Neuronal stem cell (in vitro differentiated cells): Measurements from ENCODE around the gene SYNCRIP.

Source experiments
- DNase-seq: peaks from one replicate; pipeline ENCODE4 v3.0.0-alpha.2; 2013; ENCODE audit warnings: low spot score
- H2AFZ ChIP-seq: one replicate; pipeline ENCODE4 v1.6.1; 2013; ENCODE audit warnings: mild to moderate bottlenecking, low read length, inconsistent platforms
- H2AK5ac ChIP-seq: 2 replicates; pipeline ENCODE4 v1.6.1; 2013; ENCODE audit warnings: low read depth, mild to moderate bottlenecking, inconsistent platforms, low read length, moderate library complexity, mixed read lengths
- H2BK120ac ChIP-seq: 2 replicates; pipeline ENCODE4 v1.6.1; 2013; ENCODE audit warnings: low read depth, mild to moderate bottlenecking, inconsistent platforms, low read length, moderate library complexity, mixed read lengths
- H2BK12ac ChIP-seq: one replicate; pipeline ENCODE4 v1.6.1; 2013; ENCODE audit warnings: low read length, inconsistent platforms
- H2BK15ac ChIP-seq: 2 replicates; pipeline ENCODE4 v1.6.1; 2013; ENCODE audit warnings: mild to moderate bottlenecking, low read length, inconsistent platforms, mixed read lengths
- H2BK5ac ChIP-seq: one replicate; pipeline ENCODE4 v1.6.1; 2013; ENCODE audit warnings: inconsistent platforms, mild to moderate bottlenecking, low read length, moderate library complexity
- H3K14ac ChIP-seq: one replicate; pipeline ENCODE4 v1.6.1; 2013; ENCODE audit warnings: low read length, inconsistent platforms
- H3K18ac ChIP-seq: 2 replicates; pipeline ENCODE4 v1.6.1; 2013; ENCODE audit warnings: low read length, inconsistent platforms
- H3K23ac ChIP-seq: 2 replicates; pipeline ENCODE4 v1.6.1; 2013; ENCODE audit warnings: low read depth, mild to moderate bottlenecking, mixed read lengths, low read length, inconsistent platforms; ENCODE audit not compliant: poor library complexity
- H3K27ac ChIP-seq: replicated peaks from 3 replicates; pipeline ENCODE4 v1.5.1; 2013; ENCODE audit warnings: low read length, inconsistent platforms
- H3K27me3 ChIP-seq, 3 experiments: 2 replicates each; pipeline ENCODE4 v1.6.1; 2013; ENCODE audit warnings: low read length in 3 of 3, mild to moderate bottlenecking in 2 of 3, inconsistent platforms in 1 of 3, low read depth in 1 of 3, mixed read lengths in 1 of 3, moderate library complexity in 1 of 3; ENCODE audit not compliant: control insufficient read depth in 3 of 3, insufficient read depth in 3 of 3
- H3K36me3 ChIP-seq, 2 donors: replicated peaks in 1 of 2; 2 replicates each; pipeline ENCODE4 v1.6.1; 2013; ENCODE audit warnings: low read length in 2 of 2; ENCODE audit not compliant: control insufficient read depth in 2 of 2, insufficient read depth in 2 of 2
- H3K4ac ChIP-seq: 2 replicates; pipeline ENCODE4 v1.6.1; 2013; ENCODE audit warnings: inconsistent platforms, mild to moderate bottlenecking, low read length, moderate library complexity
- H3K4me1 ChIP-seq, 2 donors: 1 replicate in 1 of 2; 2 replicates in 1 of 2; pipeline ENCODE4 v1.6.1; 2013; ENCODE audit warnings: low read length in 2 of 2, low read depth in 1 of 2; ENCODE audit not compliant: control insufficient read depth in 2 of 2, insufficient read depth in 1 of 2
- H3K4me2 ChIP-seq: one replicate; pipeline ENCODE4 v1.6.1; 2013; ENCODE audit warnings: mild to moderate bottlenecking, low read length, inconsistent platforms; ENCODE audit not compliant: insufficient read depth, poor library complexity, severe bottlenecking
- H3K4me3 ChIP-seq, 2 donors: 2 replicates each; pipeline ENCODE4 v1.5.1; 2013; ENCODE audit warnings: low read length in 2 of 2, mild to moderate bottlenecking in 2 of 2, inconsistent platforms in 1 of 2, moderate library complexity in 1 of 2
- H3K79me1 ChIP-seq: one replicate; pipeline ENCODE4 v1.6.1; 2013; ENCODE audit warnings: low read depth, mild to moderate bottlenecking, inconsistent platforms, low read length, moderate library complexity
- H3K9ac ChIP-seq: one replicate; pipeline ENCODE4 v1.6.1; 2013; ENCODE audit warnings: mild to moderate bottlenecking, low read depth, low read length, inconsistent platforms; ENCODE audit not compliant: poor library complexity
- H3K9me3 ChIP-seq, 2 donors: replicated peaks in 1 of 2; 2 replicates each; pipeline versions ENCODE3 to v1.6.1; 2013; ENCODE audit warnings: low read length in 2 of 2, mild to moderate bottlenecking in 2 of 2, inconsistent platforms in 1 of 2, low read depth in 1 of 2, mixed read lengths in 1 of 2, moderate library complexity in 1 of 2; ENCODE audit not compliant: control insufficient read depth in 2 of 2, insufficient read depth in 1 of 2
- H4K8ac ChIP-seq: one replicate; pipeline ENCODE4 v1.6.1; 2013; ENCODE audit warnings: low read depth, mild to moderate bottlenecking, inconsistent platforms, low read length, moderate library complexity
- H4K91ac ChIP-seq: one replicate; pipeline ENCODE4 v1.6.1; 2013; ENCODE audit warnings: low read length, low read depth, mild to moderate bottlenecking, inconsistent platforms; ENCODE audit not compliant: poor library complexity
- WGBS, 2 donors: extraction: QIAGEN DNeasy Blood & Tissue Kit; methylation state at CpG; one replicate each; pipeline ENCODE4 v1.1.7; 2013; ENCODE audit warnings: missing lambda C conversion rate in 2 of 2, mixed read lengths in 1 of 2; ENCODE audit not compliant: insufficient read length in 2 of 2, insufficient replicate concordance in 1 of 2; ENCODE audit errors: extremely low coverage in 2 of 2; 5-methylcytosine and 5-hydroxymethylcytosine counted together

Gene SYNCRIP

DNA sequence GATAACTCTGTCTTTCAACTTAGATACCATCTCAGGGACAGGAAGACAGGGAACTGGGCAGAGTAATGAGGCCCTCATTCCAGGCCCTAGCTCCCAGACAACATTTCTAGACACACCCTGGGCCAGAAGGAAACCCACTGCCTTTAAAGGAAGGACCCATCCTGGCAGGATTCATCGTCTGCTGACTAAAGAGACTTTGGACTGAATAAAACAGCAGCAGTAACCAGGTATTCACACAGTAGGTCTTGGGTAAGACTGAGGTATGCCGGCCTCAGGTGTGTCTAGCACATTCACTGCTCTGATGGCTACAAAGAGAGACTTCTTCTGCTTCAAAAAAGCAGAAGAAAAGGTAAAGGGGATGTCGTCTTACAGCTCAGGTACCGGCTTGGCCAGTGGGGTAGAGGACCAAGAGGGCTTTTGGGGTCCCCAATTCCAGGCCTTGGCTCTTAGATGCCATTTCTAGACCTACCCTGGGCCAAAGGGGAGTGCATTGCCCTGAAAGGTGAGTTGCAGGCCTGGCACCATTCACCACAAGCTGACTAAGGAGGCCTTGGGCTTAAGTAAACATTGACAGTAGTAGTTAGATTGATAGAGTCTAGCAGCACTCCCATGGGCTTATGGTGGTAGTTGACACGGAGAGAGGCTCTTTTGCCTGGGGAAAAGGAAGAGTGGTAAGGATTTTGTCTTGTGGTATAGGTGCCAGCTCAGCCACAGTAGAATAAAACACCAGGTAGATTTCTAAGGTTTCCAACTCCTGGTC lies 62.4 kb downstream of the SYNCRIP start:
- Histone ChIP-seq H4K91ac (no peak overlapping the region), H3K27me3 (no peaks in the 10 kb centered on the region), H3K9me3 (peaks cover 0 to 15% of the 10 kb centered on the region in 2 donors), H3K27ac (no peak overlapping the region), H3K4ac (no peak overlapping the region), H2AK5ac (no peak overlapping the region), H2BK12ac (no peak overlapping the region), H3K4me1 (peaks cover 0 to 3% of the 10 kb centered on the region in 2 donors), H3K9ac (no peak overlapping the region), H3K14ac (no peak overlapping the region), H3K79me1 (peaks cover 2% of the 10 kb centered on the region), H4K8ac (no peak overlapping the region), H2BK15ac (no peak overlapping the region), H3K23ac (no peak overlapping the region), H2BK120ac (no peak overlapping the region), H3K36me3 (no peaks in the 10 kb centered on the region), H3K4me2 (no peak overlapping the region), H3K18ac (no peak overlapping the region), H3K4me3 (no peak overlapping the region), H2AFZ (no peak overlapping the region), H2BK5ac (no peak overlapping the region)
- no CpG with 5 or more reads among the region's 5 CpGs for WGBS, 2 donors
- DNase-seq: no peak

- no peak overlapping the region for H3K9ac ChIP-seq
- H3K9me3 ChIP-seq: peaks cover 0 to 10% of the 10 kb centered on the region in 2 donors
- WGBS, 2 donors: no CpG with 5 or more reads among the region's 4 CpGs
- H3K36me3 ChIP-seq: no peaks in the 10 kb centered on the region
- no peak overlapping the region for H3K14ac ChIP-seq
- H2AFZ ChIP-seq: no peak overlapping the region
- H3K4ac ChIP-seq: no peak overlapping the region
- DNase-seq: no peak
- no peak overlapping the region for H3K4me3 ChIP-seq
- no peak overlapping the region for H3K18ac ChIP-seq
- no peak overlapping the region for H4K91ac ChIP-seq
- no peak overlapping the region for H2AK5ac ChIP-seq
- no peak overlapping the region for H3K23ac ChIP-seq
- peaks cover 2% of the 10 kb centered on the region for H3K79me1 ChIP-seq
- no peak overlapping the region for H2BK120ac ChIP-seq
- H2BK12ac ChIP-seq: no peak overlapping the region
- H3K27me3 ChIP-seq: no peaks in the 10 kb centered on the region
- H3K27ac ChIP-seq: no peak overlapping the region
- H2BK15ac ChIP-seq: no peak overlapping the region
- no peak overlapping the region for H2BK5ac ChIP-seq
- no peak overlapping the region for H3K4me2 ChIP-seq
- H3K4me1 ChIP-seq: peaks cover 0 to 3% of the 10 kb centered on the region in 2 donors
- no peak overlapping the region for H4K8ac ChIP-seq
These were observed 63.1 kb downstream of the SYNCRIP start for GRCh38 chr6:85579581-85579980.

DNA sequence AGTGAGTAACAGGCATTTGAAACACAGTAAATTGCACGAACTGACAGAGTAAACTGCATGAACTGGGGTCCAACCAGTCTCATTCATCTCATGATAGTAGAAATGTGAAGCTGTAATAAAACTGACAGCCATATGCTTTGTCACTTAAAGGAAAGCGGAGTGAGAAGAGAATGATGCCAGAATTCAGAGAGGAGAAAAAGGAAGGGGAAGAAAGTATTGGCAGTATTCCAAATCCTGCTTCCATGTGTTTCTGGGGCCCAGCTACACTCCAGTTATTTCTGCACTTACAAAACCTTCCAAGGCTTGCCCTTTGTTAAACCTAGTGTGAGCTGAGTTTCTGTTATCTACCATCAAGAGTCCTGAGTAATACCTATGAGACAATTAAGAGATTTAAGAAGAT lies 66.2 kb downstream of the SYNCRIP start:
- Histone ChIP-seq H3K27ac (no peak overlapping the region), H4K91ac (no peak overlapping the region), H2AFZ (no peak overlapping the region), H2BK12ac (no peak overlapping the region), H3K4me3 (no peak overlapping the region), H2BK15ac (no peak overlapping the region), H3K4me2 (no peak overlapping the region), H3K79me1 (peaks cover 2% of the 10 kb centered on the region), H2BK5ac (no peak overlapping the region), H3K4me1 (peaks cover 0 to 3% of the 10 kb centered on the region in 2 donors), H2BK120ac (no peak overlapping the region), H3K23ac (no peak overlapping the region), H3K18ac (no peak overlapping the region), H4K8ac (no peak overlapping the region), H3K36me3 (peaks cover 0 to 8% of the 10 kb centered on the region in 2 donors), H3K27me3 (no peaks in the 10 kb centered on the region), H3K4ac (no peak overlapping the region), H3K14ac (no peak overlapping the region), H3K9me3 (peaks cover 0 to 5% of the 10 kb centered on the region in 2 donors), H2AK5ac (no peak overlapping the region), H3K9ac (no peak overlapping the region)
- DNase-seq: no peak
- WGBS, 2 donors: no CpG with 5 or more reads among the region's 2 CpGs

- Histone ChIP-seq H3K4me1 (peaks cover 0 to 3% of the 10 kb centered on the region in 2 donors), H3K36me3 (peaks cover 0 to 10% of the 10 kb centered on the region in 2 donors), H3K27ac (no peak overlapping the region), H3K27me3 (no peaks in the 10 kb centered on the region), H4K8ac (no peak overlapping the region), H2BK12ac (no peak overlapping the region), H3K4ac (no peak overlapping the region), H2AK5ac (no peak overlapping the region), H3K4me2 (no peak overlapping the region), H3K9me3 (no peaks in the 10 kb centered on the region), H3K14ac (no peak overlapping the region), H3K18ac (no peak overlapping the region), H3K9ac (no peak overlapping the region), H3K4me3 (no peak overlapping the region), H2BK5ac (no peak overlapping the region), H2BK15ac (no peak overlapping the region), H2AFZ (no peak overlapping the region), H2BK120ac (no peak overlapping the region), H3K79me1 (peaks cover 2% of the 10 kb centered on the region), H3K23ac (no peak overlapping the region), H4K91ac (no peak overlapping the region)
- no peak for DNase-seq
These were observed 67.6 kb downstream of the SYNCRIP start for GRCh38 chr6:85574932-85575598.
